HepG2 (cell line): ENCODE data around the gene CEP19. TPM values are rescaled to one million over a fixed set of nuclear protein-coding genes. Genes with fewer than 3 reads are reported as not detected.

Experiments
- ATAC-seq: fragments of 200-7000 bp; cut with Tn5 transposase; 3 replicates; pipeline ENCODE4 v1.9.1; 2020; ENCODE audit warnings: mild to moderate bottlenecking, moderate library complexity
- BruUV-seq: library from RNA; stranded (reverse); fragments of 400-500 nt; replicated peaks from 2 replicates; lab custom pipeline; 2021; lab: Mats Ljungman, UMichigan
- CTCF ChIA-PET: fragments of 300-600 bp; formaldehyde crosslinking; extraction: SDS; loops from one replicate; lab custom pipeline; 2021; ENCODE audit warnings: low total read pairs, inconsistent platforms, low intra/inter-chr PET ratio; lab: Yijun Ruan, JAX
- POLR2A ChIA-PET: fragments of 350-600 bp; sonication (Branson Sonifier 250); formaldehyde crosslinking; loops from one replicate; lab custom pipeline; 2020; ENCODE audit warnings: antibody characterized with exemption, inconsistent platforms; lab: Yijun Ruan, JAX
- DNase-seq: peaks from one replicate; pipeline ENCODE4 v3.0.0-alpha.2; 2015; ENCODE audit warnings: low spot score
- FAIRE-seq: peaks from 3 replicates; lab custom pipeline; 2011; peaks lifted over from hg19 to GRCh38; lab: Jason Lieb, UNC
- H2AFZ ChIP-seq: one replicate; pipeline ENCODE4 v1.6.1; 2011; ENCODE audit warnings: low read length, inconsistent platforms
- H3K27ac ChIP-seq: fragments of 300-600 bp; 3 replicates; pipeline ENCODE4 v1.8.0; 2011; ENCODE audit warnings: mixed run types, mild to moderate bottlenecking, mixed read lengths, low read length, inconsistent platforms; ENCODE audit not compliant: insufficient read depth; ENCODE audit errors: extremely low read length
- H3K27me3 ChIP-seq, 2 experiments: fragments of 200-600 bp in 1 of 2; 2 replicates in 1 of 2; 3 replicates in 1 of 2; pipeline versions ENCODE4 v1.6.0 to v1.8.0; 2011; ENCODE audit warnings: low read length in 2 of 2, mild to moderate bottlenecking in 2 of 2, moderate library complexity in 2 of 2, inconsistent platforms in 1 of 2; ENCODE audit not compliant: insufficient read depth in 2 of 2, control insufficient read depth in 1 of 2
- H3K36me3 ChIP-seq, 2 experiments: fragments of 200-600 bp in 1 of 2; replicated peaks in 1 of 2; 2 replicates in 1 of 2; 3 replicates in 1 of 2; pipeline versions ENCODE4 v1.5.1 to v1.8.0; 2011; ENCODE audit warnings: low read length in 2 of 2, inconsistent platforms in 1 of 2; ENCODE audit not compliant: insufficient read depth in 2 of 2, control insufficient read depth in 1 of 2
- H3K4me1 ChIP-seq: 2 replicates; pipeline ENCODE4 v1.5.1; 2012; ENCODE audit warnings: low read length, inconsistent platforms; ENCODE audit not compliant: insufficient read depth
- H3K4me2 ChIP-seq: 2 replicates; pipeline ENCODE4 v1.6.0; 2011; ENCODE audit warnings: low read depth, low read length, inconsistent platforms
- H3K4me3 ChIP-seq, 3 experiments: fragments of 200-600 bp in 1 of 3; sonication (generic), shearing (Covaris generic) in 1 of 3; replicated peaks in 1 of 3; 2 replicates each; pipeline ENCODE4 v1.5.1; 2011 to 2016; ENCODE audit warnings: low read length in 3 of 3, inconsistent platforms in 2 of 3, low read depth in 2 of 3, mild to moderate bottlenecking in 2 of 3, control low read depth in 1 of 3, mixed read lengths in 1 of 3; ENCODE audit not compliant: insufficient read depth in 1 of 3
- H3K79me2 ChIP-seq: one replicate; pipeline ENCODE4 v1.6.1; 2011; ENCODE audit warnings: low read length, inconsistent platforms; ENCODE audit not compliant: insufficient read depth
- H3K9ac ChIP-seq: 2 replicates; pipeline ENCODE4 v1.6.0; 2011; ENCODE audit warnings: mild to moderate bottlenecking, low read depth, low read length, inconsistent platforms; ENCODE audit not compliant: insufficient read depth
- H3K9me3 ChIP-seq: 2 replicates; pipeline ENCODE4 v1.5.1; 2012; ENCODE audit warnings: mild to moderate bottlenecking, low read length
- H4K20me1 ChIP-seq: 2 replicates; pipeline ENCODE4 v1.6.0; 2011; ENCODE audit warnings: inconsistent platforms, mild to moderate bottlenecking, low read length, moderate library complexity; ENCODE audit not compliant: insufficient read depth
- HNRNPH1 ChIP-seq: fragments of 200-400 bp; formaldehyde crosslinking; optimal IDR thresholded peaks from 2 replicates; pipeline ENCODE3; 2017; ENCODE audit warnings: mild to moderate bottlenecking, low read depth, low read length
- MED8 ChIP-seq: sonication (generic); formaldehyde crosslinking; IDR thresholded peaks from 2 replicates; pipeline ENCODE4 v1.8.1; 2023; ENCODE audit warnings: mild to moderate bottlenecking, missing genetic modification reagents; ENCODE audit not compliant: insufficient replicate concordance
- NFE2L2 ChIP-seq: fragments of 150-350 bp; IDR thresholded peaks from 2 replicates; pipeline ENCODE4 v1.6.1; 2014; ENCODE audit warnings: low read length
- PHF21A ChIP-seq: sonication (generic); formaldehyde crosslinking; IDR thresholded peaks from 2 replicates; pipeline ENCODE4 v1.5.0; 2020; ENCODE audit warnings: mild to moderate bottlenecking, missing genetic modification reagents
- ZMAT3 ChIP-seq: sonication (generic); formaldehyde crosslinking; conservative IDR thresholded peaks from 2 replicates; pipeline ENCODE4 v1.7.0; 2021; ENCODE audit warnings: missing genetic modification reagents
- ZNF20 ChIP-seq: sonication (generic); formaldehyde crosslinking; IDR thresholded peaks from 2 replicates; pipeline ENCODE4 v1.4.0; 2020; ENCODE audit warnings: mild to moderate bottlenecking, moderate library complexity, missing genetic modification reagents
- ZNF414 ChIP-seq: sonication (generic); formaldehyde crosslinking; IDR thresholded peaks from 2 replicates; pipeline ENCODE4 v1.5.0; 2020; ENCODE audit warnings: missing genetic modification reagents
- ZNF446 ChIP-seq: sonication (generic); formaldehyde crosslinking; IDR thresholded peaks from 2 replicates; pipeline ENCODE4 v1.5.0; 2020; ENCODE audit warnings: mild to moderate bottlenecking, missing genetic modification reagents
- ZNF839 ChIP-seq: sonication (generic); formaldehyde crosslinking; IDR thresholded peaks from 2 replicates; pipeline ENCODE4 v1.4.0; 2020; ENCODE audit warnings: missing genetic modification reagents, mild to moderate bottlenecking, borderline replicate concordance
- ZSCAN21 ChIP-seq: sonication (generic); formaldehyde crosslinking; IDR thresholded peaks from 2 replicates; pipeline ENCODE4 v1.8.0; 2022; ENCODE audit warnings: mild to moderate bottlenecking, missing genetic modification reagents, moderate library complexity, borderline replicate concordance
- WGBS: methylation state at CpG from one replicate; pipeline ENCODE4 v1.1.6; 2017; ENCODE audit warnings: low lambda C conversion rate; 5-methylcytosine and 5-hydroxymethylcytosine counted together
- in situ Hi-C: cut with HindIII; loops from 2 replicates; pipeline ENCODE4 v1.10.0; 2017; ENCODE audit warnings: low pct_unique_long_range_greater_than_20kb; ENCODE audit not compliant: extremely low pct_ligation_motif_present
- intact Hi-C: fragments of 100-400 bp; cut with micrococcal nuclease; formaldehyde crosslinking; loops from one replicate; pipeline ENCODE4 v1.10.0; 2022; ENCODE audit not compliant: unreplicated experiment
- polyA plus RNA-seq, 8 experiments: library from polyadenylated mRNA; depleted of rRNA in 3 of 8; stranded (reverse) in 7 of 8; unstranded in 1 of 8; fragments of >200 nt; fragmentation: Illumina TruSeq in 4 of 8; extraction: Trizol in 4 of 8; gene quantifications; 2 replicates each; pipeline versions ENCODE4 v1.2.1 to v1.2.3, GENCODE V29; 2011 to 2016; ENCODE audit warnings: low read depth in 4 of 8, missing spikeins in 1 of 8, mixed read lengths in 1 of 8; ENCODE audit not compliant: insufficient read depth in 1 of 8
- total RNA-seq, 5 experiments: library from RNA; depleted of rRNA; stranded (reverse); fragments of >200 nt; fragmentation: Illumina TruSeq; extraction: Trizol; gene quantifications; 2 replicates each; pipeline ENCODE4 v1.2.3, GENCODE V29; 2016; ENCODE audit warnings: low read depth in 1 of 5

CEP19 gene
- total and polyA plus RNA-seq, 2 of the 13 experiments (the other 11 are each of a cell fraction or from before 2014, with no cell fraction given) = 0.48 to 1.2 TPM

- Histone ChIP-seq H3K4me1 (no peaks in the 10 kb centered on the region), H3K36me3 (no peaks in the 10 kb centered on the region), H4K20me1 (no peaks in the 10 kb centered on the region), H3K9ac (no peak overlapping the region), H3K4me3 (no peak overlapping the region), H3K4me2 (no peak overlapping the region), H3K9me3 (no peaks in the 10 kb centered on the region), H3K27me3 (peaks cover 0 to 11% of the 10 kb centered on the region in 2 experiments; a peak in 2 of 5 replicates), H3K79me2 (no peaks in the 10 kb centered on the region), H2AFZ (no peak overlapping the region), H3K27ac (no peak overlapping the region)
- in situ Hi-C loops = no loop called here
- no TSS peak for BruUV-seq
- no peak for TF ChIP-seq ZNF839 (CRISPR knock-in tag)
- TF ChIP-seq MED8 = no peak
- no peak for TF ChIP-seq ZNF414 (CRISPR knock-in tag)
- TF ChIP-seq PHF21A = no peak
- TF ChIP-seq ZSCAN21 (CRISPR knock-in tag) = no peak
- no peak for TF ChIP-seq ZMAT3 (CRISPR knock-in tag)
- no peak for TF ChIP-seq ZNF20 (CRISPR knock-in tag)
- no peak for TF ChIP-seq NFE2L2
- no peak for TF ChIP-seq ZNF446 (CRISPR knock-in tag)
- no peak for TF ChIP-seq HNRNPH1
- FAIRE-seq = no peak
- no peak for DNase-seq
- intact Hi-C loops = no loop called here
- WGBS = 84% methylated on average over 5 of the region's 5 CpGs
- CTCF ChIA-PET = no interaction called here
- POLR2A ChIA-PET = no interaction called here
- no peak for ATAC-seq
Measured at GRCh38 chr3:196695849-196696226, 16.2 kb downstream of the CEP19 start.
